NCI-H1417 (cell line): ENCODE measurements around the gene ROPN1.
A peak's percentile ranks its signal among the peaks of the same experiment; 100 is the strongest.
"Not testable (repeated sequence)": the region's sequence is repeated elsewhere in the genome, so short reads cannot be mapped to it uniquely, and the experiment has no call there.

ENCODE experiments used
- DNase-seq, 3 experiments: peaks; one replicate each; lab custom pipeline; 2025; lab: John Stamatoyannopoulos, UW

The ROPN1 gene

GRCh38 chr3:123991730-123992588 is at the start of gene ROPN1:
Gene ROPN1 (minus strand): TSS chr3:123992124. CDS start chr3:123980481, 11,643 bp downstream.
- not testable (repeated sequence) for DNase-seq

GRCh38 chr3:124041553-124041952 is 49.6 kb upstream of the ROPN1 start:
- no peak for DNase-seq

- DNase-seq, result no peak
These were observed 45.4 kb upstream of the ROPN1 start for GRCh38 chr3:124037326-124037725.

- not testable (repeated sequence) for DNase-seq
These were observed 44.3 kb upstream of the ROPN1 start for GRCh38 chr3:124036214-124036613.

- no peak for DNase-seq
These were observed 43.7 kb upstream of the ROPN1 start for GRCh38 chr3:124035463-124036121.

GRCh38 chr3:124034844-124035152 is 42.9 kb upstream of the ROPN1 start:
- no peak for DNase-seq

- DNase-seq, result peak in 2 of 3 experiments; percentile 56 to 70
These were observed 42.3 kb upstream of the ROPN1 start for GRCh38 chr3:124034016-124034843.

- peak in 1 of 3 experiments; percentile 88 for DNase-seq
These were observed 41.6 kb upstream of the ROPN1 start, which contains the start of gene KALRN for GRCh38 chr3:124033360-124034015. Gene KALRN (plus strand): TSS chr3:124033369.

- peak; percentile 80 to 96 (median 95) for DNase-seq
These were observed 41.0 kb upstream of the ROPN1 start for GRCh38 chr3:124032881-124033359.

- DNase-seq, result peak; percentile 75 to 86 (median 76)
These were observed 40.5 kb upstream of the ROPN1 start for GRCh38 chr3:124032311-124032880.

GRCh38 chr3:124026516-124026915 is 34.6 kb upstream of the ROPN1 start:
- DNase-seq, result no peak

- not testable (repeated sequence) for DNase-seq
These were observed 31.6 kb upstream of the ROPN1 start for GRCh38 chr3:124023531-124023930.

- no peak for DNase-seq
These were observed 27.4 kb upstream of the ROPN1 start for GRCh38 chr3:124019291-124019690.

GRCh38 chr3:124017502-124017901 is 25.6 kb upstream of the ROPN1 start:
- peak; percentile 12 to 70 (median 21) for DNase-seq

GRCh38 chr3:124016483-124016882 is 24.6 kb upstream of the ROPN1 start:
- peak; percentile 26 to 78 (median 56) for DNase-seq

- DNase-seq, result no peak
These were observed 22.5 kb upstream of the ROPN1 start for GRCh38 chr3:124014366-124014942.

GRCh38 chr3:124008321-124008720 is 16.4 kb upstream of the ROPN1 start:
- DNase-seq, result not testable (repeated sequence)

- no peak for DNase-seq
These were observed 15.3 kb upstream of the ROPN1 start for GRCh38 chr3:124007186-124007585.

- DNase-seq, result not testable (repeated sequence)
These were observed 10.6 kb upstream of the ROPN1 start for GRCh38 chr3:124002405-124003079.

- DNase-seq, result peak in 1 of 3 experiments; percentile 10
These were observed 9.4 kb upstream of the ROPN1 start for GRCh38 chr3:124001366-124001765.
